TTC549 (cell line): Measurements from ENCODE around the gene NVL.
A peak's percentile ranks its signal among the peaks of the same experiment; 100 is the strongest.
"Not testable (repeated sequence)": the region's sequence is repeated elsewhere in the genome, so short reads cannot be mapped to it uniquely, and the experiment has no call there.

Experiments used
- FAIRE-seq: peaks from 2 replicates; lab custom pipeline; 2012; peaks lifted over from hg19 to GRCh38; lab: Jason Lieb, UNC

NVL gene

DNA sequence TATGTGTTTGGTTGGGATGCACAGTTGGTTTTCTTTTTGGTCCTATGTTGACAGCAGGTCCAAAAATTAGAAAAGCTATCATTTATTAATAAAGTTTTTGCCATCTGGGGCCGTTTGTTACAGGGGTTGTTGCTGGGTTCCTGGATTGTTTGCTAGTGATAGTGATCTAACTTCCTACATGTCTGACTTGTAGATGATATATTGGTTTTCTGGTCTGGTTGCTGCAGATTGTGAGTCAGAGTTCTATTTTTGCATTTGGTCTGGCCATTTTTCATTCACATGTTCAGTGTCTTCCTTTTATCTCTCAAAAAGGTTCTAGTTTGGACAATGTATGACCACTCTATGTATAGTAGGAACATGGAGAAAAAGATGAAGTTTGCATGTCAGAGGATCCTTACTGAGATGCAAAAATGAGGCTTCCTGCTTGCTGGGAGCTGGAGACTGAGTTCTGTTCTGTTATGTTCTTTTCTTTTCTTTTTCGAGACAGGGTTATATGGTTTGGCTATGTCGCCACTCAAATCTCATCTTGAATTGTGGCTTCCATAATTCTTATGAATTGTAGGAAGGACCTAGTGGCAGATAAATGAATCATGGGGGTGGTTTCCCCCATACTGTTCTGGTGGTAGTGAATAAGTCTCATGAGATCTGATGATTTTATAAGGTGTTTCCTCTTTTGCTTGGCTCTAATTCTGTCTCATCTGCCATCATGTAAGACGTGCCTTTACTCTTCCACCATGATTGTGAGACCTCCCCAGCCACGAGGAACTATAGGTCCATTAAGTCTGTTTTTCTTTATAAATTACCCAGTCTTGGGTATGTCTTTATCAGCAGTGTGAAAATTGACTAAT lies 4.2 kb upstream of the NVL start:
- no peak for FAIRE-seq

DNA sequence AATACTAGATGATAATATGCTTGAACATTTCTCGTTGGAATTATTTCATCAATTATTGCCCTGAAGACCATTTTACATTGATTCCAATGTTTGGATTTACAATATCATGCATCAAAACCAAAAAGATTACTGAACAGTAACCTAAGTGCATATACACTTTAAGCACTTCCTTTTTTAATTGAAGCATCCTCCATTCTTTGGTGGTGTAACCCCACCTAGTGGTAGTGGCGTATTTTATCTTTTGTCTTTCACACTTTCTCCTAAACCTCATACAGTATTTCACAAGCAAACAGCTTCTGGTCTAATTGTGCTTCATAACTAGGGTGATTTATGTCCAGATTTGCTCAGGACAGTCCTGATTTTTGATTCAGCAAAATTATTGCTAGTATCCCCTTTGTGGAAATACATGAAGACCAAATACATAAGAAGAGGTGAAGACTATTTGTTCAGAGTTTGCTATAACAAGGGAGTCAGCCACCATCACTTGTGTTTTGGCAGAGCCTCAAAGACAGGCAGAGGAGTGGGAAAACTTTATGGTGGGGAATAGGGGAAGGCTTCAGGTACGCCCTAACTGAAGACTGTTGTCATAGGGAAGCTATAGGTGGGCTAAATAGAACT lies 3.4 kb upstream of the NVL start:
- FAIRE-seq = peak; percentile 97

DNA sequence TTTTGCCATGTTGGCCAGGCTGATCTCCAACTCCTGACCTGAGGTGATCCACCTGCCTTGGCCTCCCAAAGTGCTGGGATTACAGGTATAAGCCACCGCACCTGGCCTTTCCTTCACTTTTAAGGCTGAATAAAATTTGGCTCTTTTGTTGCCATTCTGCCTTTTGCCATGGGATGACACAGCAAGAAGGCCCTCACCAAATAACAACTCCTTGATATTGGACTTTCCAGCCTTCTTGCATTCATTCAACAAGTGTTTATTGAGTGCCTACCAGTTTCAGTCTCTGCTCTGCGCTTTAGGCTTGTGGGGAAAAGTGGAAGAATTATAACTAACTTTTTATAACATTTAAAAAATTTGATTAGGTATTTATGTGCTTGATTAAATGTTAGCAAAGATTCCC lies 1.9 kb upstream of the NVL start:
- no peak for FAIRE-seq

DNA sequence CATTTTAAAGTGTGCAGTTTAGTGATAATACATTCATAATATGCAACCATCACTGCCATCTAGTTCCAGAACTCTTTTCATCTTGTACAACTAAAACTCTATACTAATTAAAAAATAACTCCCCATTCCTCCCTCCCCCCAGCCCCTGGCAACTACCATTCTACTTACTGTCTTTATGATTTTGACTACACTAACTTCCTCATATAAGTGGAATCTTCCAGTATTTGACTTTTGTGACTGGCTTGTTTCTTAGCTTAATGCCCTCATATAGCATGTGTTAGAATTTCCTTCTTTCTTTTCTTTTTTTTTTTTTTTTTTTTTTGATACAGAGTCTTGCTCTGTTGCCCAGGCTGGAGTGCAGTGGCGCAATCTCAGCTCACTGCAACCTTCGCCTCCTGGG lies 1.4 kb upstream of the NVL start:
- FAIRE-seq = no peak

DNA sequence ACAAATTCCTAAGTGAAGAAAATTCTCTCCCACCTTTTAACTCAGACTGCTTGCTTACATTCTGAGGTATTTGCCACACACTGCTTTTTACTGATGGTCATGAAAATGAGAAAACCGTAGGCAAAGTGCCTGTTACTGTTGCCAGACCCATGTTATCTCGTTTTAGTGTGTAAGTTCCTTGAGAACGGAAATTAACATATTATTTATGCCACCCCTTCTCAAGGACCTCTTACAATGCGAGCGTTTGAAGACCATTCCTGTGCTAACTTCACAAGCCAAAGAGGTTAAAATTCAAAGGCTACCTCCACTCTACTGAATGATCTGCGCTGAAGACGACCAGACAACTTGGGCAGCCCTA lies 509 bp downstream of the NVL start:
- FAIRE-seq = no peak

DNA sequence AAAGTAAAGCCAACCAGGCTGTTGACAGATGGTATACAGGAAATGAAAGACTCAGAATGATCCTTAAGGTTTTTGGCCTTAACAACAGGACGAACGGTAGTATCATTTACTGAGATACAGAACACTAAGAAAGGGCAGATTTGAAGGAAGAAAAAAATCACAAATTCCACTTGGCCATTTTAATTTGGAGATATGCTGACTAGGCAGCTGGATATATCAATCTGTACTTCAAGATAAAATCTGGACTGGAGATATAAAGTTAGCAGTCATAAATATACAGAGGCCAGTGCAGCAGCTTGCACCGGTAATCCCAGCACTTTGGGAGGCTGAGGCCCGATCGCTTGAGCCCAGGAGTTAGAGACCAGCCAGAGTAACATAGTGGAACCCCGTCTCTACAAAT lies 1.3 kb downstream of the NVL start:
- FAIRE-seq = no peak

DNA sequence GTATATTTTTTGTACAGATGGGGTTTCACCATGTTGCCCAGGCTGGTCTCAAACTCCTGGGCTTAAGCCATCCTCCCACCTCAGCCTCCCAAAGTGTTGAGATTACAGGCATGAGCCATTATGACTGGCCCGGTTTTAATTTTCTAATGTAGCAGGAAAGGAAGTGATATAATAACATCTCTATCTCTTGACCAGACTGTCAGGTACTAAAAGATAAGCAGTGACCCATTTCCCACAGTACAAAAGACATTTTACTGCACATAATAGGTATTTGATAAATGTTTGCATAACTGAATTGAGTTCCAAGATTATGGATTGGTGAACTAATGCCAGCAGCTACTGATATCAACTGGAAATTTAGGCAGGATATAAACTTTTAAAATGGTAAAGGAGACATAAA lies 4.0 kb downstream of the NVL start:
- FAIRE-seq = no peak

DNA sequence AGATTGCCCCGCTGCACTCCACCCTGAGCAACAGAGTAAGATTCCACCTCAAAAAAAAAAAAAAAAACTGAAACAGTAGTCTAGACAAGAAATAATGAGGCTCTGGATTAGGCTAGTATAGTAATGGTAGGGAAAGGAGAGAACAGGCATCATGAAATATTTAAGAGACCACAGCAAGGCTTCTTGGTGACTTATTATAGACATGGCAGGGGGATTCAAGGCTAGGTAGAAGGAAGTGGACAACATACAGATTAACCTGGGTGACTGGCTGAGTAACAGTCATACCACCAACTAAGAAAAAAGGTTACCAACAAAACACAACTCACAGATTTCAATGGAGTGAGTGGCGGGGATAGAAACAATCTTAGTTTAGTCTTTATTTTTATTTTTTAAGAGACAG lies 8.3 kb downstream of the NVL start:
- no peak for FAIRE-seq

DNA sequence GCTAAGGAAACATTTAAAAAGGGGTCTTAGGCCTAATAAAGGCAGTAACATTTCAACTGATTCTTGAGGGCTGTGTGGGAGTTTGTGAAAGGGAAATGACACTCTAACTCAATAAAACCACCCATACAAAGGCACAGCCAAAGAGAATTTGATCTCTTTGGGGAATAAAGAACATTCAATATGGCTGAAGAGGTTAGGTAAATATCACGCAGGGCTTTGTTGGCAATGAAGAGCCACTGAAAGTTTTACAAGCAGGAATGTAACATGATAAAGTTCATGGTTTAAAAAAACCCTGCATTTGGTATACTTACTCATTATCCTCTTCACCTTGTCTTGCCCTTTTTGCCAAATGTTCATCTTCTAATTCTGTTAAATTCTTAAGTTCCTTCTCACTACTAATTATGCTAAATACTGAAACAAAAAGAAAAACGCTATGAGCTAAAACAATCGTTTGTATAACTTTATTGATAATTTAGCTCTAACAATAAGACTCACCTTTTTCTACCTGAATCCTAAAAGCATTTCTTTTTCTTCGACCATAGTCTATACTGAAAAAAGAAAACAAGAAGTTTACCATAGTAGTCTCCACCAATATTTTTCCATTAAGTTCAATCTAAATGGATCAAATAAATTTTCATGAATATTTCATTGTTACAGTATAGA lies 12.5 kb downstream of the NVL start:
- no peak for FAIRE-seq

DNA sequence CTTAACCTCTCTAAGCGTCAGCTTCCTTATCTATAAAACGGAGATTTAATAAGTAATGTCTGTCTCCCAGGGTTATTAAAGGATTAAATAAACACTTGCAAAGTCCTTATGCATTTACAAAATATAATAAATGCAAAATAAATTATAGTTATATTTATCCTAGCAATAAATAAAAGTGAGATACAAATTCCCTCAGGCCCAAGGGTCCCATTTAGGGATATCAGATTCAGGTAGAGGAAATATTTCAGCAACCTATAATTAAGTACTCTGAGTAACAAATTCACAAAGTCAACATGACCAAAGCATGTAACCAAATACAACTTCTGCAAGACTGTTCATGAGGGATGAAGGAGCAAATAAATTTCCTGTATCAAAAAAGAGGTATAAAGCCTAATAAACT lies 17.9 kb downstream of the NVL start:
- peak; percentile 63 for FAIRE-seq

DNA sequence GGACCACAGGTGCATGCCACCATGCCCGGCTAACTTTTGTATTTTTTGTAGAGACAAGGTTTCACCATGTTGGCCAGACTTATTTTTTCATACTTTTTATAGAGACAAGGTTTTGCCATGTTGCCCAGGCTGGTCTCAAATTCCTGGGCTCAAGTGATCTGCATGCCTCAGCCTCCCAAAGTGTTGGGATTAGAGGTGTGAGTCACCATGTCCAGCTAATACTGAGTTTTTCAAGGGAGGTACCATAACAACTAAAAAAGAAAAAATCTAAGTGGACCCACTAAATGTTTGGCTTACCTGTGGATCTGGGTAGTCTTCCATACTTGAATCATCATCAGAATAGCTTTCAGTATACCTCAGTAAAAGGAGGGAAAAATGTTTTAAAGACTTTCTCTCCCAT lies 18.5 kb downstream of the NVL start:
- not testable (repeated sequence) for FAIRE-seq

DNA sequence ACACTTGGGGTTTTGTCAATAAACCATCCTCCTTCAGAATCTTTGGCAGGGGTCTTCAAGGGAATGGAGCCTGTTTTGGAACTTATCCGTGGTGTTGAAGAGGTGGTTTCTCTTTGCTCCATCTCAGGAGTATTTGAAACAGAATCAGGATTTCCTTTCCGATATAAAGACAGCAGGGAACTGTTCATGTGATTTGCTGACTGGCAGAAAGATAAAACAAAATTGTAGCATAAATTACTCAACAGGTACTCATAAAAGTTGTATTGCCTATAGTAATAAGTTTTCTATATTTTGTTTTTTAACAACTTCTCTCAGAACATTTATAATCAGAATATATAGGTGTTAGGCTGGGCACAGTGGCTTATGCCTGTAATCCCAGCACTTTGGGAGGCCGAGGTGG lies 21.9 kb downstream of the NVL start:
- FAIRE-seq = no peak

DNA sequence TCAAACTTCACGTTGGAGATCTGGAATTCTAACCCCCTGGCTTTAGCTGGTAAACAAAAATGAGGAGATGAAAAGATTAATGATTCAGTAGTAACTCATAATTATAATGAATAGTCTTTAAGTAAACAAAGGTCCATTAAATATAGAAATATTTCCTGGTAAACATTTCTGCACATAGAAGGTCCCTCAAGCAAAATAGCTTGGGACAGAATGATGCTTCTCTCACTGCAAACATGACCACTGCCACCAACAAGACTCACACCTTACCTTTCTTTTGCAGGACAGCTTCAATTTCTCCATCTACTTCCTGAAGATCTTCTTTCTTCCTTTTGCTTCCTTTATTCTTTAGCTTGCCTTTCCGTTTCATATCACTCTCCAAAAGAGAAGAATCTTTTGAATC lies 25.2 kb downstream of the NVL start:
- FAIRE-seq = no peak

DNA sequence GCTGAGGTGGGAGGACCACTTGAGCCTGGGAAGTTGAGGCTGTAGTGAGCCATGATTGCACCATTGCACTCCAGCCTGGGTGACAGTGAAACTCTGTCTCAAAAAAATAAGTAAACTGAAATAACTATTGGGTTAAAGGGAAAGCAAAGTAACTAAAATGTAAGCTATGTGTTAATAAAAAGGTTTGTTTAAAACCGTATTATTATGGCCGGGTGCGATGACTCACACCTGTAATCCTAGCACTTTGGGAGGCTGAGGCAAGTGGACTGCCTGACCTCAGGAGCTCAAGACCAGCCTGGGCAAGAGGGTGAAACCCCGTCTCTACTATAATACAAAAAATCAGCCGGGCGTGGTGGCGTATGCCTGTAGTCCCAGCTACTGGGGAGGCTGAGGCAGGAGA lies 27.0 kb downstream of the NVL start:
- no peak for FAIRE-seq

DNA sequence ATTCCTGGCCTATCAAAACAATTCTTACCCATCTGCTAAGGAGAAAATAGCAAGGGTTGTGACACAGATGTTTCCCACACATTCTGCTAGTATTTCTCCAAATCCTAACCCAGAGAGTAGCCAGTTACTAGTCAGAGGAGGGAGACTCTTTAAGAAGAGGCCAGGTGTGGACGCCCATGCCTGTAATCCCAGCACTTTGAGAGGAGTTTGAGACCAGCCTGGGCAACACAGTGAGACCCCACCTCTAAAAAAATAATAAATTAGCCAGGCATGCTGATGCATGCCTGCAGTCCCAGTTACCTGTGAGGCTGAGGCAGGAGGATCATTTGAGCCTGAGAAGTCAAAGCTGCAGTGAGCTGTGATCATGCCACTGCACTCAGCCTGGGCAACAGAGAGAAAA lies 28.6 kb downstream of the NVL start:
- FAIRE-seq = no peak

DNA sequence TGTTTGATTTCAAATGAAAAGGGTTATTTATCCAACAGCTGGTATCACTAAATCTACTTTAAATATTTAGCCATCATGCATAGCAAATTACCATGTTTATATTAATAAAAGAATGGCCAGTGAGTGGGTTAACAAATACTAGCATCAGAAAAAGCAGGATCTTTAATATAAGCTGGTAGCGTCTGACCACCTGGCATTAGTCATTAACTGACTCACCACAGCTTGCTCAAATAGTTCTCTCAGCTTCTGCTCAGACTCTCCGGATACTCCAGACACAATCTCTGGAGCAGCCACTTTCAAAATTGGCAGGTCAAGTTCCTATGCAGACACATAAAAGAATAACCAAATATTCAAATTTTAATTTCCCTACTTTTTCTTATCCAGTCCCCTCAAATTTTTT lies 29.6 kb downstream of the NVL start:
- no peak for FAIRE-seq

DNA sequence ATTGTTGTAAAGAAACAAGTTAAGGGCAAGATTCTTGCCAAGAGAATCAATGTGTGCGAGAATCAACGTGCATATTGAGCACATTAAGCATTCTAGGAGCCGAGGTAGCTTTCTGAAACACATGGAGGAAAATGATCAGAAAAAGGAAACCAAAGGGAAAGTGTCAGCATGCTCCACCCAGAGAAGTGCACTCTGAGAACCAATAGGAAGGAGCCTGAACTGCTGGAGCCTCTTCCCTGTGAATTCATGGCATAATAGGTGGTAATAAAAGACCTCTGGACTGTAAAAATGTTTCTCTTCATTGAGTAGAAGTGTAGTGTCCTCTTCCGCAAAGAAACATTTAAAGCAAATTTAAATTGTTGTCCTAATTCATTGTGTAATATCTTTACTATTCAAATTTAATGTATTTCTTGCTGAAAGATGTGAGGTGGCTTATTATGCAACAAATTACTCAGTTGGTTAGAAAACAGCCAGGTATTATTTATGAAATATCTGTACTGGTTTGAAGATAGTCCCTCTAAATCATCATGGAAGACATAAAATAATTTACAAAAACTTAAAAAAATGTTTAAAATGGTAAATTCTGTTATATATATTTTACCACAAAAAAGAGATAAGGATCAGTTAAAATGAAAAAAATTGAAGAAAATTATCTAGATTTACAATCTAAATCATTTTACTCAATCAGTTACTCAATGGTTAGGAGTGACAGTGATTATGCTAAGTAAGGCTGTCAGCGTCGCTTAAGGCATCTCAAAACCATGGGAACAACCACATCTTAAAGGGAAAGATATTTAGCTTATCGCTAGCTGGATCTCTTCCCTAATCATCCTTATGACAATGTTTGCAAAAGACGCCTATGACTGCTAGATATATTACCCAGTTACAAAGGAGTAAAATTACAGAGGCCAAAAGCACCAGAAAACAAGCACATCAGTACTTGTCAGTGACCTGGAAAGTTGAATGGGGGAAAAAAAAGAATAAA lies 31.3 kb downstream of the NVL start:
- peak; percentile 73 for FAIRE-seq

DNA sequence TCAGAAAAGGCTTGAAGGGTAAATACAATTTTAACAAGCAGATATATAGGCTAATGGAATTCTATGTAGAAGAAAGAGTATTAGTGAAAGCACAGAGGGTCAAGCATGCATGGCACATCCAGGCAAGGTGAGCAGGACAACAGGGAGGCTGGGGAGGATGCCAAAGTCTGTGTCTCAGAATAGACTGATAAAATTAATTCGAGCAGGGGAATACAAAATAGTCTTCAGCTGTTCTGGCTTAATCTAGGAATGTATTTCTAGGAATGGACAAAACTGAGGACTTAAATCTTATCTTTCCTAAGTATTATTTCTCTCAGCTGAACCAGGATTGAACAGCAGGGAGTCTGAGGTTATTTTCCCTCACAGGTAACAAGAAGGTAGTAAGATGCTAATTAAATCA lies 35.2 kb downstream of the NVL start:
- FAIRE-seq = no peak

DNA sequence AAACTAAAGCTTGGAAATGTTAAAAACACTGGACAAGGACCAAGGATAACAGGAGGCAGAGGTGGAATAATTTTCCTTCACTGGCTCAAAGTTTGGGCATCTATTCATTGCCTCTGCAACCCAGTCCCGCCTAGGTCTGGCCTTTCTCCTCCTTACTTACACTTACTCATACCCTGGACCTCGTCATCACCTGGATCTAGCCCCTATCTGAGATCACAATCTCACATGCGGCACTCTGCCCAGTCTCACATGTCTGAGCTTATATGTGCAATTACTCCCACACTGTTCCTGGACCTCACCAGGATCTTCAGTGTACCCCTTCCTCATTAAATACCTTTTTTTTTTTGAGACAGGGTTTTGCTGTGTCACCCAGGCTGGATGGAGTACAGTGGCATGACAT lies 37.6 kb downstream of the NVL start:
- FAIRE-seq = no peak

DNA sequence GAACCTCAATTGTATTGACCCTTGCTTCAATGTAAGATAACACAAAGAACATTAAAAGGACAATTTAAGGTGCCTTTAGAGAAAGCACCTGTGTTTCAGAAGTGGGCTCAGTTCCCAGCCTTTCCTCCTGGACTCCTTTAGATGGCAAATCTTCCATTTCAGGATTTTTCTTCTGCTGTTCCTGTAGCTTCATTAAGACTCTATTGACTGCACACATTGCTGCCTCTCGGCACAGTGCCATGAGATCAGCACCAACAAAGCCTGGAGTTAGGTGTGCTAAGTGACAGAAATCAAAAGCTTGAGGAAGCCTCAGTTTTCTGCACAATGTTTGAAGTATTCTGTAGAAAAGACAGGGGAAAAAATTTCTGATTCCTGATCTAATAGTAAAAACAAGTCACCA lies 40.6 kb downstream of the NVL start:
- no peak for FAIRE-seq

DNA sequence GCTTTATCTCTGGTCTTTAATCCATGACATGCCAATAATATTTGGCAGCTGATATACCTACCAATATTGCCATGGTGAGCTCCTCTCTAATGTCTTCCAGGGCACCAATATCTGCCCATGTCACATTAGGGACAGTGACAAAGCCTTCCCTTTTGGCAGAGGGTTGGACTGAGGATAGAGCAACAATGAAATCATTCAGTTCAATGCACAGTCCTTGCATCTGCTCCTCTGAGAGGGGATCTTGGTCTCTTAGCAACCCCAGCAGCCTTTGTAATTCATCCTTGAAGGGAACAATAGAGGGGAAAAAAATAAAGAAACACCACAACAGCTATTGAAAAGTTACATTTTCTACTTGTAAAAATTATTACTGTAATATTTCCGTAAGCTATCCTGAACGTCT lies 42.3 kb downstream of the NVL start:
- no peak for FAIRE-seq

DNA sequence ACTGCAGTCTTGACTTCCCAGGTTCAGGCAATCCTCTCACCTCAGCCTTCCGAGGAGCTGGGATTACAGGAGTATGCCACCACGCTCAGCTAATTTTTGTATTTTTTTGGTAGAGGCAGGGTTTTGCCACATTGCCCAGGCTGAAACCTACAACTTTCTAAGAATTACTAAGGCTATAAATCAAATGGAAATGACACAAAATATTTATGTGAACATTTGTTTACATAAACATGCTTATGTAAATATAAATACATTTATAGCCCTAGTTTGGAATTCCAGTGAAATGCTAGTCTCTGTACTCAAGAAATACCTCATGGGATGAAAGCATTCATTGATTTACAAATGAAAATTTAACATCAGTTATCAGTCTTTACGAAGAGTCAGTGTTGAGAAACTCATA lies 47.8 kb downstream of the NVL start:
- FAIRE-seq = no peak
